H54 (cell line): ENCODE results near the gene CMTR1.

Experiments used
- DNase-seq: peaks from one replicate; pipeline ENCODE4 v3.0.0; 2011; ENCODE audit warnings: low spot score, mixed read lengths; ENCODE audit not compliant: insufficient read length
- FAIRE-seq: peaks from 3 replicates; lab custom pipeline; 2011; peaks lifted over from hg19 to GRCh38; lab: Jason Lieb, UNC
- POLR2A ChIP-seq: IDR thresholded peaks from 2 replicates; pipeline ENCODE4 v1.6.1; 2011; ENCODE audit warnings: low read depth, mild to moderate bottlenecking, low read length

CMTR1 gene

DNA sequence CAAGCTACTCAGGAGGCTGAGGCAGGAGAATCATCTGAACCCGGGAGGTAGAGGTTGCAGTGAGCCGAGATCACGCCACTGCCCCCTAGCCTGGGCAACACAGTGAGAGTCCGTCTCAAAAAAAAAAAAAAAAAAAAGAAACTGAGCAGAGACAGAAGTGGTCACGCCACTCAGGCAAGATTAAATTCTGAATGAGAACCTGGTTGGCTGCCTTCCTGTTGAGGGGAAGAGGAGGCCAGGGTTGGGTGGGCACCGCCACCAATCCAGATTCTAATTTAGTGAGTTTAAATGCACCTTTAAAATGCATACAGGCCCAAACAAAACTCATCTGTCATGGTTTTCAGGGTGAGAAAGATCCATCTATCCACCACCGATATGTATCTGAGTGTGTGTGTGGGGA is 90.4 kb downstream of the CMTR1 start:
- TF ChIP-seq POLR2A, result no peak
- DNase-seq, result no peak
- FAIRE-seq, result no peak

DNA sequence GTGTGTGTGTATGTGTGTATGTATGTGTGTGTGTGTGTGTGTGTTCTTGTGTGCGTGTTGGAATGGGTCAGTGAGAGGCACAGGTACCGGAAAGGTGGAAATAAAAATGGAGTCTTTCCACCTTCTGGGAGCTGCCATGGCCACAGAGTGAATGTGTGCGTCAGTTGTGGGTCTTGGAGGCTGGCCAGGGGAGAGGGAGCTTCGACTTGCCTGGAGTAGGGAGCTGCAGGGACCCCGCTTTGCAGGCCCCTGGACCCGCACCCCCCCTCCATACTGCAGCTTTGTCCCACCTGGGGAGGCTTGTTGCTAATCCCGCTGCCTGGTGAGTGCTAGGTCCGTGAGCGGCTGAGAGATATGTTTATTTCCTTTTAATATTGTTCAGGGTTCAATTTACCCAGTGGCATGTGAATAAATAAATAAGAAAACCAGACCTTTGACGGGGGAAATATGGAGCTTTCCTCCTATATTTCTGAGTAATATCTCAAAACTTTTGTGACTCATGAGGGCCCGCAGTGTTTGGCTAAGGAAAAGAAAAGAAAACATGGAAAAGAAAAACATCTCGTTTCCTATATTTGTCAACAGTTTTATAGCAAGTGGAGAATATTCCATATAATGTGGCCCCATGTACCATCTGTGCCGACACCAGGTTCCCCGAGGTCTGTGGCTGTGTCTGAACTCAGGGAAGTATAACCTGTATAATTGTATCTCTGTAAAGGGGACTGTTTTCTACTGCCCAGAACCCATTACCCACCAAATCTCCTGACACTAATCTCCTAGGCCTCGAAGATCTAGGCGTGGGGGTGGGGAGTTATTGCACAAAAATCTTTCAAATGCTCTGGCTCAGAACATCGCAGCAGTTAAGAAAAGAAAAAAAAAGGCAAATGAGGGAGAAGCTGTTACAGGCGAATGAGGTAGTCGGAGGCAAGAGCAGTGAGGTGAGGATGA is 91.3 kb downstream of the CMTR1 start:
- FAIRE-seq (no peak), DNase-seq (peak; percentile 42)
- TF ChIP-seq POLR2A, result no peak

DNA sequence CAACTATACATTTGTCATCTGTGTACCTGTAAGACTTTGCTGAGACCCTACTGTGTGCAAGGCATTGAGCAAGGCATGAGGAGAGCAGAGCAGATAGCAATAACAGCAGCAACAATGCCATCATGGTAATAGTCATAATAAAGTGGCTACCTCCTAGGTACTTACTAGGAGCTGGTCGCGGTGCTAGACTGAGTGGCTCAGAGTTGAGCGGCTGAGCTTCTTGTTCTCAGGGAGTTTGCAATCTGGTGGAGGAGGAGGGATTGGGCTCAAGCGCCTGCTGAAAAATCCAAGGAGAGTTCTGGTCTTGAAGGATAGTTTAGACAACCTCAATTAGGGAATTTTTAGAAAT is 91.9 kb downstream of the CMTR1 start:
- TF ChIP-seq POLR2A, result no peak
- FAIRE-seq, result no peak

DNA sequence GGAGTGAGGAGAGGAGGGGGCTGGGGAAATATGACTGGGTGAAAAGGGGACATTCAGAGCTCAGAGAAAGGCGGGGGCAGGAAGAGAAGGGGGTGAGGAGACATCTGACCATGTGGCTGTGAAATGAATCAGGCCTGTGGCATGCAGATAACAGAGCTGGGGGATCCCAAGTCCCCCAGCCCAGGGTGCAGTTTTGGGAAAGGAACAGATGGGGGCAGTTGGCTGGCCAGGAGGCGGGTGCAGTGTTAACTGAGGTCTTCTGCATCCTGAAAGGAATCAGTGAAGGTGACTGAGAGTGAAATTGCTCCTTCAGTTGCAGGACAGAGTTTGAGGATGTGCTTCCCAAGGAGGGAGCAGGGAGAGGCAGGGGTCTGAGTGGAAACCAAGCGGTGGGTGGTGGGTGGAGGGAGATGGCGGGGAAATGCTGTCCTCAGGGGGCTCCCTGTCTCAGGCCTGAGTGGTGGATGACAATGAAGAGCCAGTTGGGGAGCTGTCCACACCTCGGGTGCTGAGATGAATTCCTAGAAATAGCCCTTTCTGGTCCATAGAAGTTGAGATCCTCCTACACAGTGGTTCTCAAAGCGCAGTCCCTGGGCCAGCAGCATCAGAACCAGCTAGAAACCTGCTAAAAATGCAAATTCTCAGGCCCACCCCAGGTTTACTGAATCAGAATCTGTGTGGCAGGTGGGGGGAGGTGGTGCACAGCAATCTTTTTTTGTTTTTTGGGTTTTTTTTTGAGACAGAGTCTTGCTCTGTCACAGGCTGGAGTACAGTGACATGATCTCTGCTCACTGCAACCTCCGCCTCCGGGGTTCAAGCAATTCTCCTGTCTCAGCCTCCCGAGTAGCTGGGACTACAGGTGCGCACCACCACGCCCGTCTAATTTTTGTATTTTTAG is 92.7 kb downstream of the CMTR1 start:
- DNase-seq, result no peak
- FAIRE-seq, result no peak
- no peak for TF ChIP-seq POLR2A

More for the DNA sequence above, 91.9 kb downstream of the CMTR1 start:
- no peak for DNase-seq

DNA sequence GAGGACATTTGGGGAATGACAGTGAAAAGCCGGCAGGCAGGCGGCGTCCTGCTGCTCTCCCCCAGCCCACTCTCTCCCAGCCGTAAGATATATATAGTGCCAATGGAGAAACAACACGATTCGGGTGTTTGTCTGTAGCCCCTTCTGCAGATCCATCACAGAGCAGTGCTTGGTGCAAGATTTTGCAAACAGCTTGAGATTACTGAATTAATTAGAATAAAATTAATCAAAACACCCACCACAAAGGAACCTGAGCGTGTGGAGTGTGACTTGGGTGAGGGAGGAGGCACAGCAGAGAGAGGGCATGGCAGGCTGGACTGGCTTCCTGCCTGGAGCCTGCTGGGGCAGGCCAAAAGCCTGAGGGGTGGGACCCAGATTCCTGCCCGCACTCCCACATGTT is 95.5 kb downstream of the CMTR1 start:
- FAIRE-seq (no peak), DNase-seq (no peak)
- TF ChIP-seq POLR2A, result no peak

DNA sequence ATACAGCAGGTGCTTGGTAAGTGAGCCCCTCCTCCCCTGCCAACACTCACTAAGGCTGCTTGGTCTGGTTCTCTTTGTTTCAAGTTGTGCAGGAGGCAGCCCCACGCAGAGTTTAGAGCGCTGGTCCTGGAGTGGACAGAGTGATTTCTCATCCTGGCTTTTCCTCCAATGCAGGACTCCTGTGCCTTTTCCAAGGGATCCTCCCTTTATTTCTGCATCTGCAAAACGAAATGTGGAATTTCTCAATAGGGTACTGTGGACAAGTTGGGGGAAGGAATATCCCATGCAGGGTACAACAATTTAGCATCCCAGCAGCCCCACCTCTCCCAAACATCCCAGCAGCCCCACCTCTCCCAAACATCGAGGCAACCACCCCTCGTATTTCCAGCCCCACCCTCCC is 97.3 kb downstream of the CMTR1 start:
- TF ChIP-seq POLR2A, result no peak
- FAIRE-seq, result no peak
- DNase-seq, result no peak

DNA sequence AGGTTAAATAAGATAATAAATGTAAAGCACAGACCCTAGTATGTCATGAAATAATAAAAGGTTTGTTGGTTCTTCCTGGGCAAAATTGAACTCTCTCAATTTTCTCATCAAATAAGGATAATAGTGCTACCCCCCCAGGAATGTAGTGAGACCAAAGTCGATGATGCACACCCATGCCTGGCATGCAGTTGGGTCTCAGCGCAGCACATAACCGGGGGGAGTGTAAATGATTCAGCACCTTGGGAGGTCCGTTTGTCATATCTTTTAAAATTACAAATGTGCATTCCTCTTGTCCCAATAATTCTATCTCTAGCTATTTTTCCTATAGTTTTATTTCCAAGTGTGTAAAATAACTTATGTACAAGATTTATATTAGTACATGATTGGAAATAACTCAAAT is 98.0 kb downstream of the CMTR1 start:
- peak; percentile 70 for DNase-seq
- no peak for FAIRE-seq
- TF ChIP-seq POLR2A, result no peak
